Fibroblast of lung (primary cell): ENCODE measurements around the gene FCAR.

ENCODE experiments used
- CTCF ChIP-seq, 2 donors: IDR thresholded peaks in 1 of 2; conservative IDR thresholded peaks in 1 of 2; 1 replicate in 1 of 2; 2 replicates in 1 of 2; pipeline ENCODE4 v1.5.1; 2011 to 2012; ENCODE audit warnings: low read length in 2 of 2, control low read depth in 1 of 2, inconsistent platforms in 1 of 2, low read depth in 1 of 2, mild to moderate bottlenecking in 1 of 2
- EZH2 ChIP-seq: IDR thresholded peaks from 2 replicates; pipeline ENCODE4 v1.5.1; 2012; ENCODE audit warnings: low read length, control low read depth, mild to moderate bottlenecking; ENCODE audit errors: missing control alignments

GRCh38 chr19:54923276-54923675 lies 49.2 kb downstream of the FCAR start:
- TF ChIP-seq CTCF (conservative IDR thresholded peaks at IDR 0.05 in 1 of 2, IDR thresholded peaks at IDR 0.05 in 1 of 2; ENCODE audit: low read depth in 1 of 2, low read length in 2 of 2) (no peak), EZH2 (no peak)
